Spleen (tissue), 11 donors: ENCODE measurements around the gene HIPK2. TPM values are rescaled to one million over a fixed set of nuclear protein-coding genes. Genes with fewer than 3 reads are reported as not detected.

Experiments
- DNase-seq: peaks from one replicate; pipeline ENCODE4 v3.0.0-alpha.2; 2020
- H3K27ac ChIP-seq, 8 donors: fragments of 200-600 bp; sonication (generic) in 7 of 8; 1 replicate in 4 of 8; 2 replicates in 4 of 8; pipeline versions ENCODE4 v1.5.0 to v1.8.0; 2016 to 2021; ENCODE audit warnings: inconsistent platforms in 4 of 8, mild to moderate bottlenecking in 4 of 8, moderate library complexity in 1 of 8
- H3K27me3 ChIP-seq, 7 donors: fragments of 200-600 bp; sonication (generic) in 6 of 7; replicated peaks in 1 of 7; 1 replicate in 4 of 7; 2 replicates in 3 of 7; pipeline versions ENCODE4 v1.5.0 to v1.8.0; 2016 to 2021; ENCODE audit warnings: inconsistent platforms in 3 of 7, mild to moderate bottlenecking in 1 of 7
- H3K36me3 ChIP-seq, 6 donors: fragments of 200-600 bp; sonication (generic) in 5 of 6; 1 replicate in 4 of 6; 2 replicates in 2 of 6; pipeline versions ENCODE4 v1.5.0 to v1.8.0; 2016 to 2021; ENCODE audit warnings: inconsistent platforms in 2 of 6
- H3K4me1 ChIP-seq, 6 donors: fragments of 200-600 bp; sonication (generic) in 5 of 6; 1 replicate in 3 of 6; 2 replicates in 3 of 6; pipeline versions ENCODE4 v1.5.0 to v1.8.0; 2016 to 2021; ENCODE audit warnings: inconsistent platforms in 3 of 6
- H3K4me3 ChIP-seq, 8 donors: fragments of 200-600 bp; sonication (generic) in 7 of 8; 1 replicate in 4 of 8; 2 replicates in 4 of 8; pipeline versions ENCODE4 v1.5.0 to v1.8.0; 2016 to 2021; ENCODE audit warnings: inconsistent platforms in 4 of 8, mild to moderate bottlenecking in 4 of 8, moderate library complexity in 2 of 8
- H3K9me3 ChIP-seq, 8 donors: fragments of 200-600 bp; sonication (generic) in 7 of 8; 1 replicate in 4 of 8; 2 replicates in 4 of 8; pipeline versions ENCODE4 v1.5.0 to v1.8.0; 2016 to 2021; ENCODE audit warnings: inconsistent platforms in 4 of 8
- POLR2A ChIP-seq, 3 donors: fragments of 450-650 bp; IDR thresholded peaks; one replicate each; pipeline ENCODE4 v1.5.1; 2017; ENCODE audit warnings: antibody characterized with exemption in 3 of 3, mild to moderate bottlenecking in 1 of 3
- POLR2AphosphoS5 ChIP-seq, 3 donors: sonication (generic); formaldehyde crosslinking; IDR thresholded peaks; one replicate each; pipeline ENCODE4 v1.5.1; 2017; ENCODE audit warnings: antibody characterized with exemption in 3 of 3
- WGBS, 5 donors: extraction: QIAGEN DNeasy Blood & Tissue Kit in 3 of 5; methylation state at CpG; one replicate each; pipeline versions ENCODE4 v1.1.5 to v1.1.7; 2013 to 2018; 5-methylcytosine and 5-hydroxymethylcytosine counted together
- intact Hi-C: fragments of 100-400 bp; cut with DNase I; formaldehyde crosslinking; loops from one replicate; pipeline ENCODE4 v1.15.0; 2023; ENCODE audit warnings: low total_unique reads
- polyA plus RNA-seq, 3 donors: library from polyadenylated mRNA; stranded (reverse); fragments of 200-250 nt; gene quantifications; one replicate each; pipeline ENCODE4 v1.2.1, GENCODE V29; 2013
- total RNA-seq, 7 donors: library from RNA; depleted of rRNA in 3 of 7; stranded (reverse); fragments of >200 nt in 3 of 7; fragmentation: NEBNext Ultra II Directional in 4 of 7; extraction: Animal tissue kit (Norgen Biotek cat#: 25700) in 4 of 7; gene quantifications; one replicate each; pipeline versions ENCODE4 v1.1.0 to v1.2.1, GENCODE V29; 2016 to 2021
- TF ChIP-seq, protein P1 (sequence below), 11 experiments: fragments of 200-600 bp in 7 of 11; fragments of 450-650 bp in 4 of 11; sonication (generic) in 4 of 11; IDR thresholded peaks in 8 of 11; conservative IDR thresholded peaks in 3 of 11; 1 replicate in 7 of 11; 2 replicates in 4 of 11; pipeline versions ENCODE4 v1.4.0 to v1.8.0; 2016 to 2021; ENCODE audit warnings: antibody characterized with exemption in 11 of 11, inconsistent platforms in 4 of 11, mild to moderate bottlenecking in 1 of 11
- donor health status: healthy with polysubstance abuse.
- donor health status: DM: no; HTN: no; CAD: no; lungs with moderate emphysema.
- donor health status: DM: no; HTN: no; CAD: no.
- donor health status: Bipolar disorder and iron deficiency.
- donor health status: healthy.
- donor health status: DM: no; HTN: no; CAD: no.
- donor health status: DM: yes; HTN: yes; CAD: no.

HIPK2 gene
- total and polyA plus RNA-seq, 10 donors, result 1.7 to 97.5 (median 51.8) TPM

DNA sequence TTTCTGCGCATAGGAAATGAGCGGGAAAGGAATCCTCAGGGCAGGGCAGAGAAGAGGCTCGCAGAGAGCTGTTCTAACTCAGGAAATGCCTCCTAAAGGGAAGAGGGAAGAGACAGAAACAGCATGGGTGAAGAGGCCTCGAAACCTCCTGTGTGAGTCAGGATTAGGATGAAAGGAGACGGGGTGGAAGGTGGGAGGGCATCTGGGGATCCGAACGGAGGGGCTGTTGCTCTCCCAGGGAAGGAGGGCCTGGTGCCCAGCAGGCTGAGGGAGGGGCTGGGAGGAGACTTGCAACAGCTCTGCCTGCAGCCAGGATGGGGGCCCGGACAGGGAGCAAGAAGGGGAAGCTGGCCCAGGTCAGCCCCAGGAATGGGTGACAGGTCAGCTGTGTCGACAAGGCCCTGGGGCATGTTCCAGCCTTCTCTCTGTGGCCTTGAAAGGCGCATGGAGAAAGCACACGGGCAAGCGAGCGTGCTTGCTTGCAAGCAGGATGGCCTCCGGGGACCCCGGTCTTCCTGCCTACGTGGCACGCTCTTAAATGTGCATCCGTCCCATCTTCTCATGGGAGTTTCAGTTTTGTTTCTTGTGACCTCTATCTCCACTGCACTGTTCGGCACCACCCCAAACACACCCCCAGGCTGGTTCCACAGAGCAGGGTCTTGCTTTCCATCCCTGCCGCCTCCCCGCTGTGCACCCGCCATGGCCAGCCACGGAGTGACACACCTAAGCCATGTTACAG is 63.5 kb downstream of the HIPK2 start:
- Histone ChIP-seq H3K9me3 (no peaks in the 10 kb centered on the region), H3K36me3 (peaks cover 0 to 78% (median 16%) of the 10 kb centered on the region in 6 donors)
- intact Hi-C loops, result no loop called here

DNA sequence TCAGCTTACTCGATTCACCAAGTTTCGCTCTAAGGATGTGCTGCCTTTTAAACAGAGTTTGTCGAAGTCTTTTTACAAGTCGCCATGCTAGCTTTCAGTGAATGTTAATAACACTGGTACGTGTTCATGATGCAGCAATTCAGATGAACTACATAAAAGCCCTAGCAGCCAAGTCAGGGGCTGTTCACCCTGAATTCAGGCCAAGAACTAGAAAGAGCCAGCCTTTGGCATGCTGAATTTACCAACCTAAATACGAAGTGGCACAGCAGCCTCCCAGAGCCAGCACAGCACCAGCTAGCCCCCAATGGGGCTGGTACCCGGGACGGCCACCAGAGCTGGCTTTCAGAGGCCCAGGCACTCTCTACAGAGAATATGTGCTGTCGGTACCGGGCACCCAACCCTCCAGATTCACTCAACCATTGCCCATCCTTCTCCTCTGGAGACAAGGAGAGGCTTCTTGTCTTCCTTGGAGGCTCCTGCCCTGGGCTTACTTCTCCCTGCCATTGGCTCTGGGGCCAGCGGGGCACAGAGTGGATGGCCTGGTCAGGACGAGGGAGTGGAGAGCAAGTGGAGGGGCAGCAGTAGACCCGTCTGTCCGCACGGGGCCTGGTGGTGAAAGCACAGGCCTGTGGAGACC is 64.2 kb downstream of the HIPK2 start:
- Histone ChIP-seq H3K4me1 (peaks cover 8 to 61% (median 35%) of the 10 kb centered on the region in 6 donors), H3K4me3 (peak overlapping the region in 1 of 8 donors; percentile 44), H3K36me3 (peaks cover 0 to 84% (median 16%) of the 10 kb centered on the region in 6 donors), H3K27me3 (no peaks in the 10 kb centered on the region), H3K9me3 (no peaks in the 10 kb centered on the region), H3K27ac (peak overlapping the region; percentile 51 to 88 (median 80))
- 84 to 96% (median 90%) methylated on average over 11 to 15 of the region's 15 CpGs for WGBS, 5 donors
- intact Hi-C loops, result no loop called here
- TF ChIP-seq, protein P1, sequence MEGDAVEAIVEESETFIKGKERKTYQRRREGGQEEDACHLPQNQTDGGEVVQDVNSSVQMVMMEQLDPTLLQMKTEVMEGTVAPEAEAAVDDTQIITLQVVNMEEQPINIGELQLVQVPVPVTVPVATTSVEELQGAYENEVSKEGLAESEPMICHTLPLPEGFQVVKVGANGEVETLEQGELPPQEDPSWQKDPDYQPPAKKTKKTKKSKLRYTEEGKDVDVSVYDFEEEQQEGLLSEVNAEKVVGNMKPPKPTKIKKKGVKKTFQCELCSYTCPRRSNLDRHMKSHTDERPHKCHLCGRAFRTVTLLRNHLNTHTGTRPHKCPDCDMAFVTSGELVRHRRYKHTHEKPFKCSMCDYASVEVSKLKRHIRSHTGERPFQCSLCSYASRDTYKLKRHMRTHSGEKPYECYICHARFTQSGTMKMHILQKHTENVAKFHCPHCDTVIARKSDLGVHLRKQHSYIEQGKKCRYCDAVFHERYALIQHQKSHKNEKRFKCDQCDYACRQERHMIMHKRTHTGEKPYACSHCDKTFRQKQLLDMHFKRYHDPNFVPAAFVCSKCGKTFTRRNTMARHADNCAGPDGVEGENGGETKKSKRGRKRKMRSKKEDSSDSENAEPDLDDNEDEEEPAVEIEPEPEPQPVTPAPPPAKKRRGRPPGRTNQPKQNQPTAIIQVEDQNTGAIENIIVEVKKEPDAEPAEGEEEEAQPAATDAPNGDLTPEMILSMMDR (IDR thresholded peaks at IDR 0.05 in 8 of 11, conservative IDR thresholded peaks at IDR 0.05 in 3 of 11), result no peak
- TF ChIP-seq POLR2AphosphoS5 (IDR thresholded peaks at IDR 0.05) (no peak), POLR2A (IDR thresholded peaks at IDR 0.05) (no peak)
- DNase-seq, result no peak

More for the DNA sequence above, 63.5 kb downstream of the HIPK2 start:
- WGBS, 5 donors, result 51 to 73% (median 53%) methylated on average over 23 of the region's 23 CpGs
- peak overlapping the region; percentile 51 to 88 (median 80) for H3K27ac ChIP-seq
- no peaks in the 10 kb centered on the region for H3K27me3 ChIP-seq
- H3K4me3 ChIP-seq, result peak overlapping the region in 1 of 8 donors; percentile 44
- DNase-seq, result peak; percentile 92
- peaks cover 5 to 63% (median 41%) of the 10 kb centered on the region in 6 donors for H3K4me1 ChIP-seq
- TF ChIP-seq POLR2A (IDR thresholded peaks at IDR 0.05) (no peak), POLR2AphosphoS5 (IDR thresholded peaks at IDR 0.05) (peak; percentile 76 to 84 (median 83))
- TF ChIP-seq, protein P1 (IDR thresholded peaks at IDR 0.05 in 8 of 11, conservative IDR thresholded peaks at IDR 0.05 in 3 of 11), result peak in 2 of 11 experiments; percentile 2 to 9

DNA sequence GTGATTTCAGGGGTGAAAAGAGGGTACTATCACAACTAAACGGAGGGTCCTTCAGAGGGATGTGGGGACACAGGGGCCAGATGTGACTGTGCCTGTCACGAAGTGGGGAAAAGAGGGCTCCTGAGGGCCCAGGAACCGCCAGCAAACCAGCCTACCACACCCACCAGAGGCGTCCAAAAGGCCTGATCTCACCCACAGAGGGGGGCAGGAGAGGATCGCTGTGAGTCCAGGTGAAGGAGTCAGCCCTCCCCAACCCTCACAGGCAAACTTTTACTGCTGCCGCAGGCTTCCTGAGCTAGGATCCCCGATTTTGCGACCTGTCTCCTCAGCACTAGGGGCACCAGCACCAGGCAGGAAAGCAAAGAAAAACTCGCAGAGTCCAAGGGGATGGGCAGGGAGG is 64.7 kb downstream of the HIPK2 start:
- Histone ChIP-seq H3K36me3 (peaks cover 0 to 89% (median 16%) of the 10 kb centered on the region in 6 donors), H3K27ac (peak overlapping the region in 4 of 8 donors; percentile 74 to 88 (median 84)), H3K27me3 (no peaks in the 10 kb centered on the region), H3K9me3 (no peaks in the 10 kb centered on the region), H3K4me3 (no peak overlapping the region), H3K4me1 (peaks cover 3 to 61% (median 32%) of the 10 kb centered on the region in 6 donors)
- 91 to 94% (median 93%) methylated on average over 9 of the region's 9 CpGs for WGBS, 5 donors
- DNase-seq, result no peak
- no peak for TF ChIP-seq POLR2A (IDR thresholded peaks at IDR 0.05)
- TF ChIP-seq POLR2AphosphoS5 (IDR thresholded peaks at IDR 0.05), result no peak
- TF ChIP-seq, protein P1 (IDR thresholded peaks at IDR 0.05 in 8 of 11, conservative IDR thresholded peaks at IDR 0.05 in 3 of 11), result no peak
- intact Hi-C loops, result no loop called here
